H1 (cell line): ENCODE measurements around the gene CACNA1E. TPM values are rescaled to one million over a fixed set of nuclear protein-coding genes. Genes with fewer than 3 reads are reported as not detected.

ENCODE experiments used
- JUND ChIP-seq: IDR thresholded peaks from 2 replicates; pipeline ENCODE4 v1.6.1; 2011; ENCODE audit warnings: mild to moderate bottlenecking, improper control_type of control experiment, low read length
- POLR2AphosphoS5 ChIP-seq: IDR thresholded peaks from 2 replicates; pipeline ENCODE4 v1.6.1; 2011; ENCODE audit warnings: low read depth, low read length
- SIRT6 ChIP-seq: IDR thresholded peaks from one replicate; pipeline ENCODE4 v1.7.1; 2012; ENCODE audit warnings: low read length, inconsistent platforms
- SP4 ChIP-seq: IDR thresholded peaks from 2 replicates; pipeline ENCODE4 v1.6.1; 2012; ENCODE audit warnings: low read length, inconsistent platforms
- TCF12 ChIP-seq: IDR thresholded peaks from 2 replicates; pipeline ENCODE4 v1.6.1; 2011; ENCODE audit warnings: low read depth, mild to moderate bottlenecking, low read length
- YY1 ChIP-seq: IDR thresholded peaks from 2 replicates; pipeline ENCODE4 v1.6.1; 2011; ENCODE audit warnings: low read depth, mild to moderate bottlenecking, low read length
- polyA plus RNA-seq, 7 experiments: library from polyadenylated mRNA; depleted of rRNA in 3 of 7; stranded (reverse) in 5 of 7; unstranded in 2 of 7; fragments of >200 nt in 5 of 7; fragments of 200-250 nt in 2 of 7; gene quantifications; 1 replicate in 5 of 7; 2 replicates in 1 of 7; 4 replicates in 1 of 7; pipeline versions ENCODE4 v1.2.1 to v1.2.3, GENCODE V29; 2011 to 2013; ENCODE audit warnings: missing spikeins in 2 of 7, mixed read lengths in 2 of 7
- total RNA-seq: library from RNA; stranded (reverse); fragmentation: NEBNext Ultra II Directional; extraction: Animal tissue kit (Norgen Biotek cat#: 25700); gene quantifications from 2 replicates; pipeline ENCODE4 v1.2.1, GENCODE V29; 2021
- TF ChIP-seq, protein P1 (sequence below): IDR thresholded peaks from 2 replicates; pipeline ENCODE4 v1.6.1; 2012; ENCODE audit warnings: inconsistent platforms

CACNA1E gene
- total and polyA plus RNA-seq, 2 of the 8 experiments (the other 6 are each of a cell fraction or from before 2014, with no cell fraction given), result 0.98 to 1.3 TPM

- TF ChIP-seq, protein P1, sequence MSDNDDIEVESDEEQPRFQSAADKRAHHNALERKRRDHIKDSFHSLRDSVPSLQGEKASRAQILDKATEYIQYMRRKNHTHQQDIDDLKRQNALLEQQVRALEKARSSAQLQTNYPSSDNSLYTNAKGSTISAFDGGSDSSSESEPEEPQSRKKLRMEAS, result no peak
- TF ChIP-seq SP4, result no peak
- TF ChIP-seq SIRT6, result no peak
- TF ChIP-seq POLR2AphosphoS5, result no peak
- TF ChIP-seq TCF12, result no peak
- no peak for TF ChIP-seq YY1
- TF ChIP-seq JUND, result no peak
Observed at GRCh38 chr1:181608386-181608785, 125.1 kb downstream of the CACNA1E start (continued).
